K562 (cell line): Measurements from ENCODE around the gene TRPM4. TPM values are rescaled to one million over a fixed set of nuclear protein-coding genes. Genes with fewer than 3 reads are reported as not detected.
A peak's percentile ranks its signal among the peaks of the same experiment; 100 is the strongest.

Source experiments
- ATAC-seq: fragments of 200-7000 bp; cut with Tn5 transposase; 3 replicates; pipeline ENCODE4 v1.9.1; 2020; ENCODE audit warnings: moderate library complexity
- BruUV-seq: library from RNA; stranded (reverse); fragments of 400-500 nt; replicated peaks from 2 replicates; lab custom pipeline; 2021; lab: Mats Ljungman, UMichigan
- CTCF ChIA-PET: fragments of 300-600 bp; formaldehyde crosslinking; extraction: SDS; loops from one replicate; lab custom pipeline; 2021; ENCODE audit warnings: low intra/inter-chr PET ratio; lab: Yijun Ruan, JAX
- POLR2A ChIA-PET: fragments of 300-600, 350-650 bp; sonication (Branson Sonifier 250); formaldehyde crosslinking; extraction: SDS; loops from one replicate; lab custom pipeline; 2021; ENCODE audit warnings: antibody characterized with exemption, inconsistent platforms; lab: Yijun Ruan, JAX
- DNase-seq, 4 experiments: peaks; one replicate each; pipeline versions ENCODE4 v3.0.0 to v3.0.0-alpha.2; 2011 to 2018; ENCODE audit warnings: low spot score in 3 of 4, mixed read lengths in 3 of 4; ENCODE audit errors: extremely low read depth in 1 of 4
- FAIRE-seq: peaks from 2 replicates; lab custom pipeline; 2011; peaks lifted over from hg19 to GRCh38; lab: Jason Lieb, UNC
- H2AFZ ChIP-seq: 2 replicates; pipeline ENCODE4 v1.6.0; 2011; ENCODE audit warnings: low read depth, low read length, control low read depth, inconsistent platforms
- H3K27ac ChIP-seq: fragments of 200-600 bp; 3 replicates; pipeline ENCODE4 v1.8.0; 2011; ENCODE audit warnings: low read depth, mild to moderate bottlenecking, control low read depth, inconsistent platforms, low read length, moderate library complexity, mixed read lengths; ENCODE audit errors: extremely low read depth
- H3K27me3 ChIP-seq, 2 experiments: fragments of 300-600 bp in 1 of 2; 2 replicates in 1 of 2; 3 replicates in 1 of 2; pipeline versions ENCODE4 v1.6.0 to v1.8.0; 2011; ENCODE audit warnings: inconsistent platforms in 2 of 2, low read length in 2 of 2, mild to moderate bottlenecking in 1 of 2, mixed read lengths in 1 of 2, moderate library complexity in 1 of 2; ENCODE audit not compliant: control insufficient read depth in 2 of 2, insufficient read depth in 2 of 2
- H3K36me3 ChIP-seq: fragments of 300-600 bp; 3 replicates; pipeline ENCODE4 v1.8.0; 2011; ENCODE audit warnings: mild to moderate bottlenecking, low read length, inconsistent platforms; ENCODE audit not compliant: control insufficient read depth, insufficient read depth
- H3K4me1 ChIP-seq, 2 experiments: fragments of 200-600 bp in 1 of 2; replicated peaks in 1 of 2; 2 replicates in 1 of 2; 3 replicates in 1 of 2; pipeline versions ENCODE4 v1.5.1 to v1.8.0; 2011; ENCODE audit warnings: inconsistent platforms in 2 of 2, low read length in 2 of 2, mild to moderate bottlenecking in 1 of 2, mixed read lengths in 1 of 2, moderate library complexity in 1 of 2; ENCODE audit not compliant: control insufficient read depth in 2 of 2, insufficient read depth in 2 of 2
- H3K4me2 ChIP-seq: 2 replicates; pipeline ENCODE4 v1.6.1; 2011; ENCODE audit warnings: low read length, control low read depth, inconsistent platforms, mixed read lengths; ENCODE audit not compliant: insufficient read depth
- H3K4me3 ChIP-seq: fragments of 200-600 bp; sonication (generic), shearing (Covaris generic); 2 replicates; pipeline ENCODE4 v1.5.1; 2016; ENCODE audit warnings: control low read depth, inconsistent platforms
- H3K79me2 ChIP-seq: fragments of 200-600 bp; 3 replicates; pipeline ENCODE4 v1.8.0; 2011; ENCODE audit warnings: low read length, inconsistent platforms; ENCODE audit not compliant: control insufficient read depth, insufficient read depth
- H3K9ac ChIP-seq, 2 experiments: 2 replicates each; pipeline versions ENCODE4 v1.6.0 to v1.6.1; 2011; ENCODE audit warnings: low read depth in 2 of 2, low read length in 2 of 2, control low read depth in 1 of 2, inconsistent platforms in 1 of 2, mild to moderate bottlenecking in 1 of 2, mixed read lengths in 1 of 2; ENCODE audit not compliant: insufficient read depth in 1 of 2
- H3K9me1 ChIP-seq: one replicate; pipeline ENCODE4 v1.6.0; 2011; ENCODE audit warnings: inconsistent platforms, mild to moderate bottlenecking, low read length, moderate library complexity; ENCODE audit not compliant: control insufficient read depth, insufficient read depth
- H3K9me3 ChIP-seq: replicated peaks from 2 replicates; pipeline ENCODE4 v1.5.1; 2011; ENCODE audit warnings: low read depth, low read length, inconsistent platforms; ENCODE audit not compliant: control insufficient read depth, insufficient read depth
- H4K20me1 ChIP-seq: replicated peaks from 2 replicates; pipeline ENCODE4 v1.6.1; 2011; ENCODE audit warnings: low read length, inconsistent platforms, mixed read lengths; ENCODE audit not compliant: control insufficient read depth, insufficient read depth
- CEBPB ChIP-seq: fragments of 450-650 bp; IDR thresholded peaks from 2 replicates; pipeline ENCODE4 v1.6.1; 2016; ENCODE audit warnings: missing genetic modification characterization, missing compliant biosample characterization
- CEBPG ChIP-seq, 3 experiments: fragments of 200-800 bp in 1 of 3; sonication (Bioruptor generic) in 1 of 3; sonication (generic) in 1 of 3; formaldehyde crosslinking in 1 of 3; IDR thresholded peaks in 2 of 3; conservative IDR thresholded peaks in 1 of 3; 2 replicates each; pipeline versions ENCODE4 v1.6.1 to v1.8.0; 2016 to 2022; ENCODE audit warnings: missing compliant biosample characterization in 2 of 3, missing genetic modification characterization in 2 of 3, mild to moderate bottlenecking in 1 of 3, missing genetic modification reagents in 1 of 3
- CTBP1 ChIP-seq: fragments of 450-650 bp; IDR thresholded peaks from 2 replicates; pipeline ENCODE4 v1.6.1; 2016; ENCODE audit warnings: borderline replicate concordance
- HMBOX1 ChIP-seq: sonication (generic); IDR thresholded peaks from 2 replicates; pipeline ENCODE4 v1.6.1; 2016
- ILK ChIP-seq: fragments of 450-650 bp; IDR thresholded peaks from 2 replicates; pipeline ENCODE4 v1.6.1; 2016; ENCODE audit warnings: missing genetic modification characterization, low read depth, mild to moderate bottlenecking, missing compliant biosample characterization, moderate library complexity, borderline replicate concordance
- MEIS2 ChIP-seq: fragments of 450-650 bp; IDR thresholded peaks from 2 replicates; pipeline ENCODE4 v1.6.1; 2014; ENCODE audit warnings: mild to moderate bottlenecking; ENCODE audit not compliant: partially characterized antibody
- NFE2L1 ChIP-seq: fragments of 450-650 bp; IDR thresholded peaks from 2 replicates; pipeline ENCODE4 v1.6.1; 2016; ENCODE audit warnings: missing genetic modification characterization, low read depth, mild to moderate bottlenecking, missing compliant biosample characterization, moderate library complexity, borderline replicate concordance
- NFIC ChIP-seq: fragments of 450-650 bp; IDR thresholded peaks from 2 replicates; pipeline ENCODE4 v1.6.1; 2017; ENCODE audit warnings: mild to moderate bottlenecking, inconsistent platforms
- PBX2 ChIP-seq, 2 experiments: IDR thresholded peaks in 1 of 2; conservative IDR thresholded peaks in 1 of 2; 2 replicates each; pipeline ENCODE4 v1.6.1; 2016; ENCODE audit warnings: low read depth in 2 of 2, mild to moderate bottlenecking in 1 of 2, missing compliant biosample characterization in 1 of 2, missing genetic modification characterization in 1 of 2, moderate library complexity in 1 of 2
- PKNOX1 ChIP-seq: fragments of 450-650 bp; IDR thresholded peaks from 2 replicates; pipeline ENCODE4 v1.6.1; 2016
- POU5F1 ChIP-seq: fragments of 150-350 bp; IDR thresholded peaks from 2 replicates; pipeline ENCODE4 v1.6.1; 2014; ENCODE audit warnings: borderline replicate concordance, low read length, low read depth, mild to moderate bottlenecking; ENCODE audit not compliant: partially characterized antibody
- RFX7 ChIP-seq: fragments of 250-450 bp; sonication (Bioruptor Pico); IDR thresholded peaks from 2 replicates; pipeline ENCODE4 v1.5.1; 2021; ENCODE audit warnings: mild to moderate bottlenecking
- ZNF512 ChIP-seq: IDR thresholded peaks from 2 replicates; pipeline ENCODE4 v1.6.1; 2016; ENCODE audit warnings: missing genetic modification characterization, missing compliant biosample characterization
- WGBS: fragments of 100-300 bp; shearing (Covaris generic); methylation state at CpG from one replicate; pipeline ENCODE4 v1.1.6; 2016; ENCODE audit warnings: low coverage, mixed read lengths; ENCODE audit not compliant: insufficient coverage; ENCODE audit errors: missing lambda C conversion rate; 5-methylcytosine and 5-hydroxymethylcytosine counted together
- in situ Hi-C: fragments of 300-500 bp; cut with MboI; formaldehyde crosslinking; loops from 4 replicates; pipeline ENCODE4 v1.15.0; 2018; ENCODE audit warnings: inconsistent platforms, mixed read lengths
- intact Hi-C: fragments of 100-400 bp; cut with micrococcal nuclease; formaldehyde crosslinking; loops from 2 replicates; pipeline ENCODE4 v1.14.2; 2022
- polyA plus RNA-seq, 8 experiments: library from polyadenylated mRNA; depleted of rRNA in 4 of 8; stranded (reverse) in 5 of 8; unstranded in 3 of 8; fragments of >200 nt; fragmentation: Nextera tagmentation in 2 of 8; fragmentation: Illumina TruSeq in 1 of 8; extraction: Ambion mirVana in 2 of 8; extraction: Trizol in 1 of 8; gene quantifications; 2 replicates each; pipeline versions ENCODE4 v1.2.1 to v1.2.3, GENCODE V29; 2011 to 2014; ENCODE audit warnings: inconsistent platforms in 1 of 8, missing spikeins in 1 of 8
- total RNA-seq, 7 experiments: library from RNA; depleted of rRNA in 6 of 7; stranded (reverse); fragments of >200 nt in 6 of 7; fragmentation: Illumina TruSeq in 2 of 7; extraction: Trizol in 2 of 7; gene quantifications; 2 replicates each; pipeline versions ENCODE4 v1.2.1 to v1.2.3, GENCODE V29; 2011 to 2021; ENCODE audit warnings: low replicate concordance in 1 of 7

The TRPM4 gene
- total and polyA plus RNA-seq, 9 of the 15 experiments (the other 6 are each of a cell fraction or from before 2014, with no cell fraction given) = 6.5 to 45.4 (median 15.2) TPM

- POLR2A ChIA-PET = no interaction called here
- H3K9me3 ChIP-seq = no peaks in the 10 kb centered on the region
- in situ Hi-C loops = no loop called here
- no peak overlapping the region for H3K4me3 ChIP-seq
- peaks cover 3 to 24% of the 10 kb centered on the region in 2 experiments; a peak in 4 of 5 replicates for H3K4me1 ChIP-seq
- H4K20me1 ChIP-seq = no peaks in the 10 kb centered on the region
- ATAC-seq = no peak
- peak; percentile 62 for FAIRE-seq
- CTCF ChIA-PET = interaction anchor here (0.5 to 0.7 kb wide), 4 partner anchors 14 to 1116 kb away, joined by 3 to 8 read pairs (median 3); partner anchors contain the start of gene NTF4
- H3K79me2 ChIP-seq = no peaks in the 10 kb centered on the region; the same call in 2 of the 3 replicates
- H3K27me3 ChIP-seq = peaks cover 0 to under 1% of the 10 kb centered on the region in 2 experiments; a peak in 1 of 5 replicates
- no peaks in the 10 kb centered on the region for H3K9me1 ChIP-seq
- no peak overlapping the region for H3K9ac ChIP-seq
- intact Hi-C loops = no loop called here
- H2AFZ ChIP-seq = no peak overlapping the region
- no TSS peak for BruUV-seq
- no peak overlapping the region for H3K27ac ChIP-seq
- WGBS = 63% methylated on average over 7 of the region's 7 CpGs
- peak in 3 of 4 experiments; percentile 12 to 36 (median 32) for DNase-seq
- H3K4me2 ChIP-seq = no peak overlapping the region
- no peak for TF ChIP-seq RFX7 (CRISPR knock-in tag)
- TF ChIP-seq POU5F1 = no peak
- TF ChIP-seq NFE2L1 (tag) = no peak
- peak; percentile 91 for TF ChIP-seq MEIS2
- peak; percentile 64 for TF ChIP-seq CEBPB (tag)
- no peak for TF ChIP-seq ILK (tag)
- peak; percentile 76 for TF ChIP-seq ZNF512
- TF ChIP-seq CTBP1 = 0 out of 2 replicates have a peak, but pooled peaks have one; percentile 22
- peak; percentile 80 for TF ChIP-seq PKNOX1
- TF ChIP-seq PBX2 (CRISPR knock-in tag; IDR thresholded peaks at IDR 0.05; ENCODE audit: low read depth) = no peak
- TF ChIP-seq PBX2 (tag; conservative IDR thresholded peaks at IDR 0.05; ENCODE audit: low read depth) = peak; percentile 86
- peak; percentile 79 for TF ChIP-seq HMBOX1
- TF ChIP-seq CEBPG (CRISPR knock-in tag; IDR thresholded peaks at IDR 0.05) = no peak
- peak in 1 of 2 experiments; percentile 35; a peak in 1 of 4 replicates for TF ChIP-seq CEBPG (tag; conservative IDR thresholded peaks at IDR 0.05 in 1 of 2, IDR thresholded peaks at IDR 0.05 in 1 of 2)
- TF ChIP-seq NFIC = peak; percentile 92
- H3K36me3 ChIP-seq = peaks cover 11% of the 10 kb centered on the region; the same call in 2 of the 3 replicates
Measured at GRCh38 chr19:49212016-49212701, 54.6 kb downstream of the TRPM4 start.
